Measurements from ENCODE around the gene HCFC1. TPM values are rescaled to one million over a fixed set of nuclear protein-coding genes. Genes with fewer than 3 reads are reported as not detected.

Gene HCFC1
- total RNA-seq, 2 donors from 2014 or later, result 36.6 to 80.5 TPM

DNA sequence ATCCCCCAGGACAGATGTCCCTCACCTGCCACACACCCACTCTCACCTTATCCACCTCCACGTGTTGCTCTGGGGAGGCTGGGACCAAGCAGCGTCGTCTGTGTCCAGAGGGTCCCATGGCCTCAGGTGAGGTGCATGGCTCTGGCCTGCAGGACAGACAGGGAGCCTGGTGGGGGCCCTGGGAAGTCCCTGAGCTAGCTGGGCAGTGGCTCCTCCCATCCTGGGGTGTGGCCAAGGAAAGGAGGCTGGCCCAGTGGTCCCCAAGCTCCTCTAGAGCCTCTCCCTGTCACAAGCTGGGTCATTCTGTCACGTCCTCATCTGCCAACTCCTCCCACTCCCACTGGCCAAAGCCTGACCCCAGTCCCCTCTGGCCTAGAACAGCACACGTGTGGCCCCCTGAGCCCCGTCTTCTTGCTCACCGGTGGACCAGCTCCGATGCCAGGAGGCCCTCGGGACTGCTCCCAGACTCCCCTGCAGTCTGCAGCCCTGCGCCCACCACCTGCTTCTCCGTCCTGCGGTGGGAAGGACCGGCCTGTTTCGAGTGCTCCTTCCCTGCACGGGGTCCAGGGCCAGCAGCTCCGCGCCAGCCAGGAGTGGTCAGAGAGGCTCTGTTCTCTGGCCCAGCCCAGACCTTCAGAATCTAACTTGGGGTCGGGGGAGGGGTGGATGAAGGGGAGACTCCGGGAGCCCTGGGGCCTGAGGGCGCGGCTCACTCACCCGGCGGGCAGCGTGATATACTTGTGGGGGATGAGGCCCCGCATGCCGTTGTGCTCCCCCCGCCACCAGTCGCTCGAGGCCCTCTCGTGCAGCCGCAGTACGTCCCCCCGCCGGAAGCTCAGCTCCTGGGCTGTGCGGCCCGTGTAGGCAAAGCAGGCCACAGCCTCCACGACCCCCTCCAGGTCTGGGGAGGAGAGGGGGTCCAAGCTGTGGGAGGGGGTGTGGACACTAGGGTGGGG is 62.3 kb downstream of the HCFC1 start:
- intact Hi-C loops (cut with DNase I), result no loop called here
- H3K9me3 ChIP-seq, result no peaks in the 10 kb centered on the region
- no peak for DNase-seq
- no peak overlapping the region for H3K9ac ChIP-seq (ENCODE audit: low read depth in 2 of 2, low read length in 2 of 2)
- no peak overlapping the region for H3K4me3 ChIP-seq
- no peaks in the 10 kb centered on the region for H3K4me1 ChIP-seq
- no peaks in the 10 kb centered on the region for H3K36me3 ChIP-seq
- H3K27ac ChIP-seq, result no peak overlapping the region
- H3K27me3 ChIP-seq, result no peaks in the 10 kb centered on the region
- TF ChIP-seq CTCF (IDR thresholded peaks at IDR 0.05), result no peak

- Histone ChIP-seq H3K9ac (ENCODE audit: low read depth in 2 of 2, low read length in 2 of 2) (no peak overlapping the region), H3K4me3 (no peak overlapping the region), H3K27me3 (no peaks in the 10 kb centered on the region), H3K9me3 (no peaks in the 10 kb centered on the region), H3K36me3 (no peaks in the 10 kb centered on the region), H3K4me1 (no peaks in the 10 kb centered on the region), H3K27ac (no peak overlapping the region)
- DNase-seq, result no peak
- TF ChIP-seq CTCF (IDR thresholded peaks at IDR 0.05), result no peak
- intact Hi-C loops (cut with DNase I), result no loop called here
Measured at GRCh38 chrX:153908219-153908860, 63.3 kb downstream of the HCFC1 start.

DNA sequence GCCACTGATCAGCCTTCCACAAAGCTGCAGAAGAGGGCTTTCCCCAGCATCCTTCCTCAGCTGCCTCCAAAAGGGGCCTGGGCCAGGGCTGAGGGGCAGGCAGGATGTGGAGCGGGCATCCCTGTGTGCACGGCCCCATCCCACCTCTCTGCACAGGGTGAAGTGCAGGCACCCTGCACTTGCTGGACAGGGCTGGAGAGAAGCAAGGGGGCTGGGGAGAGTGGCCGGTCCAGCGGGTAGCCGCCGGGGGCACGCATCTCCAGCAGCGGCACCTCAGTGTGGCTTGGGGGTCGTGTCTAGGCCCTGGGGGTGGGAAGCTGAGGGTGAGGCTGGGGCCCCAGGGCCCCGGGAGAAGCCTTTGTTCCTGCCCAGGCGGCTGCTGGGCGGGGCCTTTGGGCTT is 64.2 kb downstream of the HCFC1 start:
- H3K9ac ChIP-seq (ENCODE audit: low read depth in 2 of 2, low read length in 2 of 2), result no peak overlapping the region
- no peak for DNase-seq
- H3K27me3 ChIP-seq, result no peaks in the 10 kb centered on the region

GRCh38 chrX:153906126-153906917 is 65.3 kb downstream of the HCFC1 start:
- Histone ChIP-seq H3K4me3 (no peak overlapping the region), H3K4me1 (no peaks in the 10 kb centered on the region), H3K27ac (no peak overlapping the region), H3K27me3 (no peaks in the 10 kb centered on the region), H3K9me3 (no peaks in the 10 kb centered on the region), H3K9ac (ENCODE audit: low read depth in 2 of 2, low read length in 2 of 2) (no peak overlapping the region), H3K36me3 (no peaks in the 10 kb centered on the region)
- TF ChIP-seq CTCF (IDR thresholded peaks at IDR 0.05), result no peak
- DNase-seq, result no peak
- intact Hi-C loops (cut with DNase I), result no loop called here

More for the DNA sequence above, 64.2 kb downstream of the HCFC1 start:
- no peak overlapping the region for H3K4me3 ChIP-seq
- intact Hi-C loops (cut with DNase I), result no loop called here
- no peak for TF ChIP-seq CTCF (IDR thresholded peaks at IDR 0.05)
- H3K27ac ChIP-seq, result no peak overlapping the region
- no peaks in the 10 kb centered on the region for H3K36me3 ChIP-seq
- H3K4me1 ChIP-seq, result no peaks in the 10 kb centered on the region
- H3K9me3 ChIP-seq, result no peaks in the 10 kb centered on the region

GRCh38 chrX:153905481-153906095 is 66.0 kb downstream of the HCFC1 start:
- Histone ChIP-seq H3K36me3 (no peaks in the 10 kb centered on the region), H3K4me1 (no peaks in the 10 kb centered on the region), H3K27ac (no peak overlapping the region), H3K9ac (ENCODE audit: low read depth in 2 of 2, low read length in 2 of 2) (no peak overlapping the region), H3K4me3 (no peak overlapping the region), H3K9me3 (no peaks in the 10 kb centered on the region), H3K27me3 (no peaks in the 10 kb centered on the region)
- TF ChIP-seq CTCF (IDR thresholded peaks at IDR 0.05), result no peak
- no peak for DNase-seq
- intact Hi-C loops (cut with DNase I), result no loop called here
